ENCODE measurements around the gene MYBBP1A.
A peak's percentile ranks its signal among the peaks of the same experiment; 100 is the strongest.
"Not testable (repeated sequence)": the region's sequence is repeated elsewhere in the genome, so short reads cannot be mapped to it uniquely, and the experiment has no call there.

The MYBBP1A gene, protein sequence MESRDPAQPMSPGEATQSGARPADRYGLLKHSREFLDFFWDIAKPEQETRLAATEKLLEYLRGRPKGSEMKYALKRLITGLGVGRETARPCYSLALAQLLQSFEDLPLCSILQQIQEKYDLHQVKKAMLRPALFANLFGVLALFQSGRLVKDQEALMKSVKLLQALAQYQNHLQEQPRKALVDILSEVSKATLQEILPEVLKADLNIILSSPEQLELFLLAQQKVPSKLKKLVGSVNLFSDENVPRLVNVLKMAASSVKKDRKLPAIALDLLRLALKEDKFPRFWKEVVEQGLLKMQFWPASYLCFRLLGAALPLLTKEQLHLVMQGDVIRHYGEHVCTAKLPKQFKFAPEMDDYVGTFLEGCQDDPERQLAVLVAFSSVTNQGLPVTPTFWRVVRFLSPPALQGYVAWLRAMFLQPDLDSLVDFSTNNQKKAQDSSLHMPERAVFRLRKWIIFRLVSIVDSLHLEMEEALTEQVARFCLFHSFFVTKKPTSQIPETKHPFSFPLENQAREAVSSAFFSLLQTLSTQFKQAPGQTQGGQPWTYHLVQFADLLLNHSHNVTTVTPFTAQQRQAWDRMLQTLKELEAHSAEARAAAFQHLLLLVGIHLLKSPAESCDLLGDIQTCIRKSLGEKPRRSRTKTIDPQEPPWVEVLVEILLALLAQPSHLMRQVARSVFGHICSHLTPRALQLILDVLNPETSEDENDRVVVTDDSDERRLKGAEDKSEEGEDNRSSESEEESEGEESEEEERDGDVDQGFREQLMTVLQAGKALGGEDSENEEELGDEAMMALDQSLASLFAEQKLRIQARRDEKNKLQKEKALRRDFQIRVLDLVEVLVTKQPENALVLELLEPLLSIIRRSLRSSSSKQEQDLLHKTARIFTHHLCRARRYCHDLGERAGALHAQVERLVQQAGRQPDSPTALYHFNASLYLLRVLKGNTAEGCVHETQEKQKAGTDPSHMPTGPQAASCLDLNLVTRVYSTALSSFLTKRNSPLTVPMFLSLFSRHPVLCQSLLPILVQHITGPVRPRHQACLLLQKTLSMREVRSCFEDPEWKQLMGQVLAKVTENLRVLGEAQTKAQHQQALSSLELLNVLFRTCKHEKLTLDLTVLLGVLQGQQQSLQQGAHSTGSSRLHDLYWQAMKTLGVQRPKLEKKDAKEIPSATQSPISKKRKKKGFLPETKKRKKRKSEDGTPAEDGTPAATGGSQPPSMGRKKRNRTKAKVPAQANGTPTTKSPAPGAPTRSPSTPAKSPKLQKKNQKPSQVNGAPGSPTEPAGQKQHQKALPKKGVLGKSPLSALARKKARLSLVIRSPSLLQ (N-terminal part only)

DNA sequence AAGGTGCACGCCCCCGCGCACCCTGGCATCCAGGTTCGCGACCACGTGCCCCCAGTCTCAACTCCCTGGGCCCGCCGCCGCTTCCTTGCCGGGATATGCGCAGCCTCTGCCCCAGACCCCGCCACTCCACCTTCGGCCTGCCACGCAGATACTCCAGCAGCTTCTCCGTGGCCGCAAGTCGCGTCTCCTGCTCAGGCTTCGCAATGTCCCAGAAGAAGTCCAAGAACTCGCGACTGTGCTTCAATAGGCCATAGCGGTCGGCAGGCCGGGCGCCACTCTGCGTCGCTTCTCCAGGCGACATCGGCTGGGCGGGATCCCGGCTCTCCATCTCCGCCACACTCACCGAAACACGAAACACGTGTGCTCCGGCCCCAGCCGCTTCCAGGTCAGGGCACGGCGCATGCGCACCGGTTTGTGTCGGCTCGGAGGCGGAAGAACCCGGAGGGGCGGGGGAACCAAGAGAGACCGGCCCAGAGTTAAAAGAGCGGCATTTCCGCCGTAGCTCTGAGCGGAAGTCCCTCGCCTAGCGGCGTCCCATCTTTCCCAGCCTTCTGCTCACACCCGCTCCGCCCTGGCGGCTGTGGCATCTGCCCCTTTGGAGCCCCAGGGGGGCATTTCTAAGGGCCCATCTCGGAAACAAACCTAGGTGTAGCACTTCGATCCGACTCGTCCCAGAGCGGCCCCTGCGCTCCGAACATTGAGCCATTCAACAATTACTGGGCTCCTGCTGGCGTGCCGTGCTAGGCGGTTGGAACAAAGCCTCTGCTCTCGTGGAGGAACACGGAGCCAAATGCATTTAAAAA is at the start of gene MYBBP1A:
MYBBP1A (minus strand) TSS at position 388 of the 803 bp plus-strand sequence; CDS start at position 328, 60 bp downstream.
- peak; percentile 100 for DNase-seq (ENCODE audit: low spot score)

- DNase-seq (ENCODE audit: low spot score) = not testable (repeated sequence)
Measured at GRCh38 chr17:4604736-4605135, 49.6 kb upstream of the MYBBP1A start.

DNA sequence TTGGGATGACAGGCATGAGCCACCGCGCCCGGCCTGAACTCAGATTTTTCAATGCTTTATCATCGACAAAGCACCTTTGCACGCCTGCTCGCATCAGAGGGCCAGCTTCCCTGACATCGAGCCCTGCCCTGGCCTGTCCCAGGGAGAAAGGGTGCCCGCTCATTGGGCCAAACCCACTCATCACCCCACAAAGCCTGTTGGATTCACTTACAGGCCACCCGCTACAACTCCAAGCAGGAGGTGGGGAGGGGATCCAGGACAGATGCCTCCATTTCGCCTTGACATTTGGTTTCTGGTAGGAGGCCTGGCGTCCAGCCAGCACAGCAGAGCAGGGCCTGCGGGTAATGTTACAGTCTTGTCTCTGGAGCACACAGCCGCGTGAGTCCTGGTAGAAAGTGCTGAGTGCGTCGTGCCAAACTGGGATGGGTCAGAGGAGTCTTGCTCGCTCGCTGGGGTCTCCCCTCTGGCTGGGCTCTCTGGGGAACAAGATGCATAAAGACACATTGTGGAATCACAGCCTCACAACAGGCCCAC is 49.0 kb upstream of the MYBBP1A start:
- no peak for DNase-seq (ENCODE audit: low spot score)

DNA sequence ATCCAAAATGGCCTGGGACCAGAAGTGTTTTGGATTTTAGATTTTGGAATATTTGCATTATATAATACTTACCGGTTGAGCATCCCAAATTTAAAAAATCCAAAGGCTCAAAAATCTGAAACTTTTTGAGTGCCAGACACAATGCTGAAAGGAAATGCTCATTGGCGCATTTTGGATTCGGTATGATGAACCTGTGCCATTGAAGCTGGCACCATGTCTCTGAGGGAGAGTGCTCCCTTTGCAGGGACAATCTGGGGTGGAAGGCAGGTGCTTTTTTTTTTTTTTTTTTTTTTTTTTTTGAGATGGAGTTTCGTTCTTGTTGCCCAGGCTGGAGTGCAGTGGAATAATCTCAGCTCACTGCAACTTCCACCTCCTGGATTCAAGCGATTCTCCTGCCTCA is 46.9 kb upstream of the MYBBP1A start:
- no peak for DNase-seq (ENCODE audit: low spot score)

- DNase-seq (ENCODE audit: low spot score) = no peak
Measured at GRCh38 chr17:4601326-4601725, 46.1 kb upstream of the MYBBP1A start.

GRCh38 chr17:4600563-4600962 is 45.4 kb upstream of the MYBBP1A start:
- no peak for DNase-seq (ENCODE audit: low spot score)

GRCh38 chr17:4599505-4600281 is 44.5 kb upstream of the MYBBP1A start:
- DNase-seq (ENCODE audit: low spot score) = peak; percentile 72

DNA sequence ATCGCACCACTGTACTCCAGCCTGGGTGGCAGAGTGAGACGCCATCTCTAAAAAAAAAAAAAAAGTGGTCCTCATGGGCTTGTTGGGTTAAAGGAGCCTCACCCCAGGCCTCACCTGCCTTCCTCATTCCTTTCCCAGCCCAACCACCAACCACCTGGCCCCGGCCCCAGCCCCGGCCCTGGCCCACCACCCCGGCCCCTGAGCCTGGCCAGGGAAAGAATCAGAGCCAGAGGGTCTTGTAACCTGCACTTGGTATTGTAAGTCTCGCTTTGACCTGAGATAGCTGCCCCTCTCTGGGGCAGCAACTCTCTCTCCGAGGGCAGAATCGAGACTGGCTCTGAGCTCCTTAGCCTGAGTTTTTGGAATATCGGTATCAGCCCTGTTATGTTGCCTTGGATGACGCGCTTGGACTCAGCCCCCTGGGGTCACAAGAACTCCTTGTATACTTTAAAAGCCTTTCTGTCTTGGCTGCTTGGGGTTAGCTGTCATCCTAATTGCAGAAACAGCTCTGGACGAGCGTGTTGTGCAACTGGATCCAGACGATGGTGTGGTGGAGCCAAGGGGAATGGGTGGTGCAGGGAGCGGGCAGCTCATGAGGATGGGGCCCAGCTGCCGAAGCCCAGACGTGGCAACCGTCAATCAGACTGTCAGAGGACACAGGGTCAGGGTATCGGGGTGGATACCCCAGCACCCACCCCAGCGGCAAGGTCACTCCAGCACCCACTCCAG is 43.8 kb upstream of the MYBBP1A start:
- DNase-seq (ENCODE audit: low spot score) = no peak

DNA sequence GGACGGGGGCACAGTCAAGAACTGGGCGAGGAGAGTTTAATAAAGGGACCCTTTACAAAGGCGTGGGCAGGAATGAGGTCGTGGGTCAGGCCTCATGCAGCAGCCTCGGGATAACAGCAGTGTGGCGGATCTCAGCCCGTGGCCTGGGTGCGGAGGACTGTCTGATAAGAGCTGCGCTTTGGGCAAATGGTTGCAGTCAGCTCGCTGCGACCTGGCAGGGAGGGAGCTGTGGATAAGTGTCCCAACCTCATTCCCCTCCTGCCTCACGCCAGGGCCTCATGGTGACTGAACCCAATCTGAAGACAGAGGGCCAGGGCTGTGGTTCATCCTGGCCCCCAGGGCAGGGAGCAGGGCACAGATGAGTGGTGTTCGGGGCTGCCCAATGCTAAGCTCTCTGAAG is 42.8 kb upstream of the MYBBP1A start:
- no peak for DNase-seq (ENCODE audit: low spot score)

- DNase-seq (ENCODE audit: low spot score) = no peak
Measured at GRCh38 chr17:4596636-4597380, 41.6 kb upstream of the MYBBP1A start.

DNA sequence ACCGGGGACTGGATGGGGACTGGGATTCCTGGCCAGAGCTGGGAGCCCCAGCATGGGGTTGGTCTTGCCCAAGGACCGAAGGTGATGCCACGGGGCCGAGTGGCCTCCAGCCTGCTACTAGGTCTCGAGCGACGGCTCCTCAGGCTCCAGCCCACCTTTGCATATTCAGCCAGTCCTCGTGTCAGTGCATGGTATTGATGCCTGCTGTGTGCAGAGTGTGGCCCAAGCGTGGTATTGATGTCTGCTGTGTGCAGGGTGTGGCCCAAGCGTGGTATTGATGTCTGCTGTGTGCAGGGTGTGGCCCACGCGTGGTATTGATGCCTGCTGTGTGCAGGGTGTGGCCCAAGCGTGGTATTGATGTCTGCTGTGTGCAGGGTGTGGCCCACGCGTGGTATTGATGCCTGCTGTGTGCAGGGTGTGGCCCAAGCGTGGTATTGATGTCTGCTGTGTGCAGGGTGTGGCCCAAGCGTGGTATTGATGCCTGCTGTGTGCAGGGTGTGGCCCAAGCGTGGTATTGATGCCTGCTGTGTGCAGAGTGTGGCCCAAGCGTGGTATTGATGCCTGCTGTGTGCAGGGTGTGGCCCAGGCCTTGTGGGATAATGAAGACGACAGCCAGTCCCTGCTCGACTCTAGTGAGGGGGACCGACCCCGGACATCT is 40.6 kb upstream of the MYBBP1A start:
- DNase-seq (ENCODE audit: low spot score) = not testable (repeated sequence)

GRCh38 chr17:4594931-4595684 is 39.9 kb upstream of the MYBBP1A start:
- DNase-seq (ENCODE audit: low spot score) = peak; percentile 88

GRCh38 chr17:4594406-4594805 is 39.2 kb upstream of the MYBBP1A start:
- DNase-seq (ENCODE audit: low spot score) = no peak

DNA sequence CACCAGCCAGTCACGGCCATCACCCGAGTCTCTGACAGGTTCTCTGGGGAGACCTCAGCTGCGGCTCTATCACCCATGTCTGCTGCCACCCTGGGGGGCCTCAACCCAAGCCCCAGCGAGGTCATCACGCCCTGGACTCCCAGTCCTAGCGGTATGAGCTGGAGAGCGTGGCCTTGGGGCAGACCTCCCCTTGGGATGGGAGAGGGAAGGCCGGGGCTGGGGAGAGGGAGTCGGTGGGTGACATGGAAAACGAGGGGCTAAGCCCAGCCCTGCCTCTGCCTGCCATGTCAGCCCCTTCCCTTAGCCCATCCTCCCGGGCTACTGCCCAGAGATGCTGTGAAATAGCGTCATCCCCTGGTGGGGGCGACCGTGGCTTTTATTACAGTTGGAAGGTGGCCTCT is 37.8 kb upstream of the MYBBP1A start:
- DNase-seq (ENCODE audit: low spot score) = no peak

DNA sequence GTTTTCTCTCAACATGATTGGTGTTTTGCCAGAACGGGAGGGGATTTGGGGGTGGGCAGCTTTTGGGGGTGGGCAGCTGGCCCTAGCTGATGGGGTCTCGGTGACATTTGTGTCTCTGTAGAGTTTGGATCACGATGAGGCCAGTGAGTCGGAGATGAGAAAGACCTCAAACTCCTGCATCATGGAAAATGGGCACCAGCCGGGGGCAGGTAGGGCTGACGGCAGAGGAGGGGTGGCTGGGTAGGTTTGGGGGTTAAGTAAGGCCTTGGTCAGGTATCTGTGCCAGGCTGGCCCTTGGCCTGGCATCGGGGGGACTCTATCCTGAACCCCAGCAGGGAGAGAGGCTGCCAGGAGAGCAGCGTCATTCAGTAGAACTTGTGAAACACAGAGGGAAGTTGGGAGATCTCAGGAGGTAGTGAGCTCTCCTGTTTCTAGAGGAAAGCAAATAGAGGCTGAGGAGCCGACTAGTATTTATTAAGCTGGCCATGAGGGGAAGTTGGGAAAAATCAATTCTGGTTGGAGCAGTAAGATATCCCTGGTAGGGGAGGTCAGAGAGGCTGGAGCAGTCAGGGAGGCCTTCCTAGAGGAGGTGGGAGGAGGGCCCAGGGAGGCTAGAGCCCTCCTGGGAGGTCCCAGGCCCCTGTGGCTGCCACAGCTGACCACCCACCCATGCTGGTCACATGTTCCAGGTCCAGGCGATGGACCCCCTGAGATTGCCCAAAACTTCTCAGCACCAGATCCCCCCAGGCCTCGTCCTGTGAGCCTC is 37.2 kb upstream of the MYBBP1A start:
- no peak for DNase-seq (ENCODE audit: low spot score)

GRCh38 chr17:4591529-4591928 is 36.3 kb upstream of the MYBBP1A start:
- DNase-seq (ENCODE audit: low spot score) = no peak

GRCh38 chr17:4590981-4591453 is 35.8 kb upstream of the MYBBP1A start:
- no peak for DNase-seq (ENCODE audit: low spot score)

Data from iPS-NIHi11 (cell line).